OCI-LY7 (cell line): Measurements from ENCODE around the gene SMCHD1. TPM values are rescaled to one million over a fixed set of nuclear protein-coding genes. Genes with fewer than 3 reads are reported as not detected.

Experiments
- BruUV-seq: library from RNA; stranded (reverse); fragments of 400-500 nt; replicated peaks from 2 replicates; lab custom pipeline; 2021; lab: Mats Ljungman, UMichigan
- CTCF ChIA-PET: fragments of 300-600 bp; sonication (Branson Sonifier 250); formaldehyde crosslinking; loops from one replicate; lab custom pipeline; 2022; ENCODE audit warnings: antibody characterized with exemption; ENCODE audit not compliant: unreplicated experiment; lab: Charles Lee
- POLR2A ChIA-PET: fragments of 300-600 bp; sonication (Branson Sonifier 250); formaldehyde crosslinking; loops from one replicate; lab custom pipeline; 2022; ENCODE audit warnings: antibody characterized with exemption; lab: Charles Lee
- DNase-seq: peaks from one replicate; pipeline ENCODE4 v3.0.0-alpha.2; 2015; ENCODE audit warnings: low spot score
- H2AFZ ChIP-seq: fragments of 200-600 bp; sonication (generic), shearing (Covaris generic); 2 replicates; pipeline ENCODE4 v1.6.1; 2014; ENCODE audit warnings: mild to moderate bottlenecking, antibody characterized with exemption, low read length, moderate library complexity
- H3K27ac ChIP-seq: fragments of 200-600 bp; sonication (generic); 2 replicates; pipeline ENCODE4 v1.5.1; 2014; ENCODE audit warnings: mixed run types, low read depth, mild to moderate bottlenecking, moderate library complexity, low read length, inconsistent platforms; ENCODE audit not compliant: poor library complexity, severe bottlenecking
- H3K36me3 ChIP-seq: fragments of 200-600 bp; sonication (generic); 2 replicates; pipeline ENCODE4 v1.6.1; 2014; ENCODE audit warnings: mild to moderate bottlenecking, antibody characterized with exemption, low read length, moderate library complexity, mixed read lengths; ENCODE audit not compliant: insufficient read depth
- H3K4me1 ChIP-seq: fragments of 200-600 bp; sonication (generic); 2 replicates; pipeline ENCODE4 v1.5.1; 2014; ENCODE audit warnings: mild to moderate bottlenecking, low read length; ENCODE audit not compliant: insufficient read depth, poor library complexity, severe bottlenecking
- H3K4me2 ChIP-seq: fragments of 200-600 bp; sonication (generic); 2 replicates; pipeline ENCODE4 v1.6.1; 2014; ENCODE audit warnings: mild to moderate bottlenecking, low read length
- H3K4me3 ChIP-seq: fragments of 200-600 bp; sonication (generic); 2 replicates; pipeline ENCODE4 v1.5.1; 2014; ENCODE audit warnings: mild to moderate bottlenecking, low read depth, low read length; ENCODE audit not compliant: poor library complexity, severe bottlenecking
- H3K79me2 ChIP-seq: fragments of 200-600 bp; sonication (generic); 2 replicates; pipeline ENCODE4 v1.6.1; 2016; ENCODE audit warnings: low read depth, mild to moderate bottlenecking, low read length, moderate library complexity, mixed read lengths; ENCODE audit not compliant: insufficient read depth
- H3K9me2 ChIP-seq: fragments of 200-600 bp; sonication (generic); 2 replicates; pipeline ENCODE4 v1.6.1; 2016; ENCODE audit warnings: mild to moderate bottlenecking, low read length, mixed read lengths; ENCODE audit not compliant: insufficient read depth
- H3K9me3 ChIP-seq: fragments of 200-600 bp; sonication (generic); 2 replicates; pipeline ENCODE4 v1.6.1; 2014; ENCODE audit warnings: mild to moderate bottlenecking, mixed run types, low read length, mixed read lengths
- H4K20me1 ChIP-seq: fragments of 200-600 bp; sonication (generic); 2 replicates; pipeline ENCODE4 v1.6.1; 2014; ENCODE audit warnings: mild to moderate bottlenecking, antibody characterized with exemption, low read length, moderate library complexity, mixed read lengths; ENCODE audit not compliant: insufficient read depth
- CTCF ChIP-seq: fragments of 200-600 bp; sonication (generic); conservative IDR thresholded peaks from 2 replicates; pipeline ENCODE4 v1.5.1; 2014; ENCODE audit warnings: mild to moderate bottlenecking, antibody characterized with exemption, low read length, moderate library complexity, mixed read lengths
- EZH2phosphoT487 ChIP-seq: fragments of 200-600 bp; sonication (generic); IDR thresholded peaks from 2 replicates; pipeline ENCODE4 v1.6.1; 2018; ENCODE audit warnings: low read depth, borderline replicate concordance, mild to moderate bottlenecking, mixed run types, antibody characterized with exemption, low read length, moderate library complexity, mixed read lengths
- intact Hi-C: fragments of 100-400 bp; cut with micrococcal nuclease; formaldehyde crosslinking; loops from one replicate; pipeline ENCODE4 v1.10.0; 2022; ENCODE audit not compliant: unreplicated experiment
- total RNA-seq, 2 experiments: library from RNA; depleted of rRNA in 1 of 2; stranded (reverse); fragments of >200 nt in 1 of 2; shearing (Covaris generic) in 1 of 2; gene quantifications; 2 replicates each; pipeline ENCODE4 v1.2.3, GENCODE V29; 2014 to 2022

SMCHD1 gene
- total RNA-seq, 2 experiments from 2014 or later, result 114 to 140 TPM

GRCh38 chr18:2707551-2708168 lies 52.1 kb downstream of the SMCHD1 start:
- peak overlapping the region; percentile 26 for H3K27ac ChIP-seq
- no peak for TF ChIP-seq EZH2phosphoT487
- no peak for TF ChIP-seq CTCF
- no peak overlapping the region for H2AFZ ChIP-seq
- BruUV-seq, result no TSS peak
- no peak for DNase-seq
- no peak overlapping the region for H3K4me3 ChIP-seq
- no peaks in the 10 kb centered on the region for H4K20me1 ChIP-seq
- ChIA-PET CTCF (interaction anchor here (0.6 kb wide), 1 partner anchor 9 kb away, joined by 3 read pairs; no protein-coding TSS in a partner anchor), POLR2A (interaction anchor here (0.8 to 1.4 kb wide), 6 partner anchors 10 to 102 kb away, joined by 3 to 6 read pairs (median 4); no protein-coding TSS in a partner anchor)
- H3K4me2 ChIP-seq, result no peak overlapping the region
- peaks cover 97% of the 10 kb centered on the region for H3K36me3 ChIP-seq
- H3K9me2 ChIP-seq, result no peaks in the 10 kb centered on the region
- no peaks in the 10 kb centered on the region for H3K4me1 ChIP-seq
- intact Hi-C loops, result no loop called here
- no peaks in the 10 kb centered on the region for H3K9me3 ChIP-seq
- H3K79me2 ChIP-seq, result no peaks in the 10 kb centered on the region; the same call in 1 of the 2 replicates

GRCh38 chr18:2709316-2709715 lies 53.8 kb downstream of the SMCHD1 start:
- H3K9me3 ChIP-seq, result no peaks in the 10 kb centered on the region
- DNase-seq, result no peak
- no peaks in the 10 kb centered on the region for H3K4me1 ChIP-seq
- H2AFZ ChIP-seq, result no peak overlapping the region
- no peak overlapping the region for H3K4me3 ChIP-seq
- H4K20me1 ChIP-seq, result no peaks in the 10 kb centered on the region
- intact Hi-C loops, result no loop called here
- no peak overlapping the region for H3K4me2 ChIP-seq
- no peak for TF ChIP-seq CTCF
- TF ChIP-seq EZH2phosphoT487, result no peak
- peaks cover 96% of the 10 kb centered on the region for H3K36me3 ChIP-seq
- BruUV-seq, result no TSS peak
- peaks cover 3% of the 10 kb centered on the region; the same call in 1 of the 2 replicates for H3K79me2 ChIP-seq
- CTCF ChIA-PET, result no interaction called here
- no peaks in the 10 kb centered on the region for H3K9me2 ChIP-seq
- POLR2A ChIA-PET, result no interaction called here
- no peak overlapping the region for H3K27ac ChIP-seq

- H3K27ac ChIP-seq, result no peak overlapping the region
- H2AFZ ChIP-seq, result no peak overlapping the region
- POLR2A ChIA-PET, result interaction anchor here (0.5 to 1.2 kb wide), 4 partner anchors 9 to 40 kb away, joined by 3 to 4 read pairs (median 3); no protein-coding TSS in a partner anchor
- H3K9me3 ChIP-seq, result no peaks in the 10 kb centered on the region
- H4K20me1 ChIP-seq, result no peaks in the 10 kb centered on the region
- CTCF ChIA-PET, result no interaction called here
- H3K9me2 ChIP-seq, result no peaks in the 10 kb centered on the region
- no peak overlapping the region for H3K4me3 ChIP-seq
- DNase-seq, result no peak
- H3K4me2 ChIP-seq, result no peak overlapping the region
- peaks cover 21% of the 10 kb centered on the region; the same call in 1 of the 2 replicates for H3K79me2 ChIP-seq
- no peak for TF ChIP-seq EZH2phosphoT487
- TF ChIP-seq CTCF, result no peak
- BruUV-seq, result no TSS peak
- H3K36me3 ChIP-seq, result peaks cover 96% of the 10 kb centered on the region
- intact Hi-C loops, result loop anchor here (5.0 kb wide), 2 partner anchors 38 to 122 kb away; no protein-coding TSS in a partner anchor
- no peaks in the 10 kb centered on the region for H3K4me1 ChIP-seq
Measured at GRCh38 chr18:2714140-2714539, 58.6 kb downstream of the SMCHD1 start.
